Epithelial cell of proximal tubule (primary cell): ENCODE results near the gene POMP. TPM values are rescaled to one million over a fixed set of nuclear protein-coding genes. Genes with fewer than 3 reads are reported as not detected.
A peak's percentile ranks its signal among the peaks of the same experiment; 100 is the strongest.
"Not testable (repeated sequence)": the region's sequence is repeated elsewhere in the genome, so short reads cannot be mapped to it uniquely, and the experiment has no call there.

Experiments used
- DNase-seq: peaks from one replicate; pipeline ENCODE4 v3.0.0-alpha.2; 2011; ENCODE audit warnings: low read depth
- H3K4me3 ChIP-seq: 2 replicates; pipeline ENCODE4 v1.5.1; 2011; ENCODE audit warnings: low read depth, mild to moderate bottlenecking, low read length
- CTCF ChIP-seq: conservative IDR thresholded peaks from 2 replicates; pipeline ENCODE4 v1.5.1; 2012; ENCODE audit warnings: low read depth, mild to moderate bottlenecking, low read length
- total RNA-seq: library from RNA; depleted of rRNA; stranded (reverse); fragments of >200 nt; gene quantifications from 2 replicates; pipeline ENCODE4 v1.2.3, GENCODE V29; 2015

POMP gene
- total RNA-seq, 1 donor from 2014 or later = 165 TPM

DNA sequence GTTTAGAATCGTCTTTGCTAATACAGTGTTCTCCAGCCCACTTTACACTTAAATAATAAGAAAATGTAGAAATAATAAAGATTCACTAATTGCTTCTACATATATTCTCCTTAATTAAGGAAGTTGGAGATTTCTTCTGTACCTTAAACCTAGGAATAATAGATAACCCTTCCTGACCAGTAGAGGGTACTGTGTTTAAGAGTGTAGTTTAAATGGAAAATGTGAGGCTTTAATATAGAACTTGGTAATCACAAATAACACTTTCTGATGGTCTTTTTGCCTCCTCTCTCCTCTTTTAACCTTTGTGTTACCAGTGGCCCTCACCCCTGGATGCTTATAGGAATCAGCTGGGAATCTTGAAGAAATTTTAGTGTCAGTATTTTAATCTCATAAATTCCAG, 20.7 kb downstream of the POMP start:
- H3K4me3 ChIP-seq = no peak overlapping the region
- no peak for DNase-seq
- peak; percentile 34 for TF ChIP-seq CTCF

DNA sequence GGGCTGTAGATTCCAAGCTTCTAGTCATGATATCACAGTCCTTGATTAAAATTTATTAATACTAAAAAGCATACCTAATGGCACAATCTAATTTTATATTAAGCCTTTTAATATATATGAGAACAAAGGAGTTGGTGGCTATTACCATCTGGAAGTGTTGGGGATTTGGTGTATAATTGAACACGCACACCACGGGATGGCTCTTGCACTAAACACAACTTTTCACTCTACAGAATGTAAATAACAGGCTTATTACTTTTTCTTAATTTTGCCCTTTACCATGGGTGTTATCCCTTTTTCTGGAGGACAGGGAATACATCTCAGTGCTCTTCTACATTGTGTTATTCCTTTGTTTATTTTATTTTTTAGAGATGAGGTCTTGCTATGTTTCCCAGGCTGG, 21.6 kb downstream of the POMP start:
- no peak for TF ChIP-seq CTCF
- no peak overlapping the region for H3K4me3 ChIP-seq
- no peak for DNase-seq

DNA sequence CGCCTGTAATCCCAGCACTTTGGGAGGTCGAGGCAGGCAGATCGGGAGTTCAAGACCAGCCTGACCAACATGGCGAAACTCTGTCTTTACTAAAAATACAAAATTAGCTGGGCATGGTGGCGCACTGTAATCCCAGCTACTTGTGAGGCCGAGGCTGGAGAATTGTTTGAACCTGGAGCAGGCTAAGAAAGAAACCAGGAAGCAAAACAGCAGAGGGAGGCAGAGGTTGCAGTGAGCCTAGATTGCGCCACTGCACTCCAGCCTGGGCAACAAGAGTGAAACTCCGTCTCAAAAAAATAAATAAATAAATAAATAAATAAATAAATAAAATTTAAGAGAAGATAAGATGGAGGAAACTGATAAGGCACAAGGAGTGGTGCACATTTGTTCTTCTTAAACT, 24.2 kb downstream of the POMP start:
- not testable (repeated sequence) for DNase-seq, H3K4me3 ChIP-seq

DNA sequence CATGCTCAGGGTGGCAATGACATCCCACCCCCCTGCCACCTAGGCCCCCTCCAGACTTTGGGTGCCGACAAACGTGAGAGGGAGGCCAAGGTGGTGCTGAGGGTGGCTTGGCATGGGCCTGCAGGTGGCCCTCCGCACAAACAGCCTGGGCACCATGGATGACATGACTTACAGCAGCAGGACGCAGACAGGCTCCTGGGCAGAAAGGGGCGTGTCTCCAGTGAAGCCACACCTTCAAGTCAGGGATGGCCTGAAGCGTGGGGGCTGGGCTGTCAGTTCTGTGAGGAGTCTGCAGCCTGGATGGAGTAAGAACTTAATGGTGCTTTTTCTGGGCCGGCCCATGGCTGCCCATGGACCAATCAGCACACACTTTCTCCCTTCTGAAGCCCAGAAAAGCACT, 25.3 kb downstream of the POMP start:
- H3K4me3 ChIP-seq = no peak overlapping the region
- no peak for DNase-seq
- no peak for TF ChIP-seq CTCF

- no peak for TF ChIP-seq CTCF
- H3K4me3 ChIP-seq = no peak overlapping the region
- DNase-seq = no peak
These were observed 26.2 kb downstream of the POMP start for GRCh38 chr13:28685114-28685513.

GRCh38 chr13:28685892-28686291, 27.0 kb downstream of the POMP start:
- no peak for TF ChIP-seq CTCF

DNA sequence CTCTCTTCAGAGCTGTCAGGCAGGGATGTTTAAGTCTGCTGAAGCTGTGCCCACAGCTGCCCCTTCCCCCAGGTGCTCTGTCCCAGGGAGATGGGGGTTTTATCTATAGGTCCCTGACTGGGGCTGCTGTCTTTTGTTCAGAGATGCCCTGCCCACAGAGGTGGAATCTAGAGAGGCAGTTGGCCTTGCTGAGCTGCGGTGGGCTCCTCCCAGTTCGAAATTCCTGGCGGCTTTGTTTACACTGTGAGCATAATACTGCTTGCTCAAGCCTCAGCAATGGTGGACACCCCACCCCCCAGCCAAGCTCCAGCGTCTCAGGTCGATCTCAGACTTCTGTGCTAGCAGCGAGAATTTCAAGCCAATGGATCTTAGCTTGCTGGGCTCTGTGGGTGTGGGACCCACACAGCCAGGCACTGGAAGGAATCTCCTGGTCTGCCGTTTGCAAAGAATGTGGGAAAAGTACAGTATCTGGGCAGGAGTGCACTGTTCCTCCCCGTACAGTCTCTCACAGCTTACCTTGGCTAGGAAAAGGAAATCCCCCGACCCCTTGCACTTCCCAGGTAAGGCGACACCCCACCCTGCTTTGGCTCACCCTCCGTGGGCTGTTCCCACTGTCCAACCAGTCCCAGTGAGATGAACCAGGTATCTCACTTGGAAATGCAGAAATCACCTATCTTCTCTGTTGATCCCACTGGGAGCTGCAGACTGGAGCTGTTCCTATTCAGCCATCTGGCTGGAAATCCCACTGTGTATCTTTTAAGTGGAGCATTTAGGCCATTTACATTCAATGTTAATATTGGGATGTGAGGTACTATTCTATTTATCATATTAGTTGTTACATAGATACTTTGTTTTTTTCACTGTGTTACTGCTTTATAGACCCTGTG, 34.9 kb downstream of the POMP start:
- H3K4me3 ChIP-seq = peak overlapping the region; percentile 10
- DNase-seq = not testable (repeated sequence)

More at GRCh38 chr13:28685892-28686291, 27.0 kb downstream of the POMP start:
- DNase-seq = no peak
- no peak overlapping the region for H3K4me3 ChIP-seq

DNA sequence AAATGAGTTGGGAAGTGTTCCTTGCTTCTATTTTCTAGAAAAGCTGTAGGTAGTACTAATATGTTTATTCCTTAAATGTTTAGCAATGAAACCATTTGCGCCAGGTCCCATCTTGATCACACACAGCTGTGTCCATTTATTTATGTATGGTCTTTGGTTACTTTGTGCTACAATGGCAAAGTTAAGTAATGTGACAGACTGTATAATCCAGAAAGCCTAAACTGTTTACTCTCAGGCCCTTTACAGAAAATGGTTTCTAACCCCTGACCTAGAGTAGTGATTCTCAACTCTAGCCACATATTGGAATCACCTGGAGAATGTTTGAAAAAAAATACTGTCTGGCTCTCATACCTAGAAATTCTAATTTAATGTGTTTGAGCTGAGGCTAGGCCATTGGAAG, 38.5 kb downstream of the POMP start:
- H3K4me3 ChIP-seq = no peak overlapping the region
- no peak for TF ChIP-seq CTCF
- DNase-seq = no peak
